Fibroblast of lung (primary cell): ENCODE data around the gene UCHL3.

Experiments used
- EZH2 ChIP-seq: IDR thresholded peaks from 2 replicates; pipeline ENCODE4 v1.5.1; 2012; ENCODE audit warnings: low read length, control low read depth, mild to moderate bottlenecking; ENCODE audit errors: missing control alignments
- TF ChIP-seq, protein P1 (sequence below), 2 donors: IDR thresholded peaks in 1 of 2; conservative IDR thresholded peaks in 1 of 2; 1 replicate in 1 of 2; 2 replicates in 1 of 2; pipeline ENCODE4 v1.5.1; 2011 to 2012; ENCODE audit warnings: low read length in 2 of 2, control low read depth in 1 of 2, inconsistent platforms in 1 of 2, low read depth in 1 of 2, mild to moderate bottlenecking in 1 of 2

DNA sequence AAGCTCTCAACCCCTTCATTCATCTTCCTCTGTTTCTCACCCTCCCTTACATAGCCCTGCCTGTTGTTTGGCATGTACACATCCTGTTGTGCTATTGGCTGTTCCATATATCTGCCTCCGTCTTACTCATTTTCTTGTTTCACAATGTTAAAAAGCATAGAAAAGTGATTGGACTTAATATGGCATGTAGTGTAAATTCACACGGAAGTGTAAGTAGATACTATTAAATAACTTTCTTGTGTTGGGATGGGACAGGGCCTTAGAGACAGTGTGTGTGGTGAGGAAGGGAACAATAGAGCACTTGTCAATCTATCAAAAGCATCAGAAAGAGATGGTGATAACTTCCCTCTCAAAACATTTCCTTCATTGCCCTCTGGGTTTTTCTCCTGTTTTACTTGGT, 98.9 kb downstream of the UCHL3 start:
- TF ChIP-seq, protein P1, sequence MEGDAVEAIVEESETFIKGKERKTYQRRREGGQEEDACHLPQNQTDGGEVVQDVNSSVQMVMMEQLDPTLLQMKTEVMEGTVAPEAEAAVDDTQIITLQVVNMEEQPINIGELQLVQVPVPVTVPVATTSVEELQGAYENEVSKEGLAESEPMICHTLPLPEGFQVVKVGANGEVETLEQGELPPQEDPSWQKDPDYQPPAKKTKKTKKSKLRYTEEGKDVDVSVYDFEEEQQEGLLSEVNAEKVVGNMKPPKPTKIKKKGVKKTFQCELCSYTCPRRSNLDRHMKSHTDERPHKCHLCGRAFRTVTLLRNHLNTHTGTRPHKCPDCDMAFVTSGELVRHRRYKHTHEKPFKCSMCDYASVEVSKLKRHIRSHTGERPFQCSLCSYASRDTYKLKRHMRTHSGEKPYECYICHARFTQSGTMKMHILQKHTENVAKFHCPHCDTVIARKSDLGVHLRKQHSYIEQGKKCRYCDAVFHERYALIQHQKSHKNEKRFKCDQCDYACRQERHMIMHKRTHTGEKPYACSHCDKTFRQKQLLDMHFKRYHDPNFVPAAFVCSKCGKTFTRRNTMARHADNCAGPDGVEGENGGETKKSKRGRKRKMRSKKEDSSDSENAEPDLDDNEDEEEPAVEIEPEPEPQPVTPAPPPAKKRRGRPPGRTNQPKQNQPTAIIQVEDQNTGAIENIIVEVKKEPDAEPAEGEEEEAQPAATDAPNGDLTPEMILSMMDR (conservative IDR thresholded peaks at IDR 0.05 in 1 of 2, IDR thresholded peaks at IDR 0.05 in 1 of 2; ENCODE audit: low read depth in 1 of 2, low read length in 2 of 2) = no peak
- no peak for TF ChIP-seq EZH2
